ENCODE measurements around the gene SV2B. TPM values are rescaled to one million over a fixed set of nuclear protein-coding genes. Genes with fewer than 3 reads are reported as not detected.

Gene SV2B
- total RNA-seq, 1 experiment from 2014 or later, result 1.4 TPM

DNA sequence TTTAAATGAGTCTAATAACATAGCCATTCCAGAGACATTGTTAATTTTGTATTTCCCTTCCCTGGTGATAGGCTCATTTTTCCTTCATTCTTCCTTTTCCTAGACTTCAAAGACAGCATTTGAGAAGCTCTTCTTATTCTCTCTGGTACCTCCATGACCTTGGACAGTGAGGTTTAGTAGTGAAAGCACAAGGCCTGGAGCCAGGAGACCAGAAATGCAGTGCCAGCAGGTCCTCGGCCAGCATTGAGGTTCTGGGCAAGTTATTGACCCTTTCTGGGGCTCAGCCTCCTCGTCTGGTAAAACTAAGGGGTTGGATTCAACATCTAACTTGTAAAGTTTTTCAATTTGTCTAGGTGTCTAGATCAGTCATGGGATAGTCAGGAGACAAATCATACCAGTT lies 146.9 kb downstream of the SV2B start:
- Mint-ChIP-seq H3K36me3 (no peaks in the 10 kb centered on the region), H3K27ac (no peak overlapping the region), H3K9me3 (no peaks in the 10 kb centered on the region), H3K4me3 (no peak overlapping the region), H3K27me3 (ENCODE audit: low read depth) (peaks cover 4% of the 10 kb centered on the region; the same call in 1 of the 2 replicates), H3K4me1 (peaks cover 4% of the 10 kb centered on the region; the same call in 1 of the 2 replicates)
- ATAC-seq, result no peak
- ChIA-PET CTCF (interaction anchor here (0.5 to 4.4 kb wide), 48 partner anchors 8 to 987 kb away, joined by 3 to 33 read pairs (median 6); partner anchors contain the start of genes PRC1, RCCD1, SV2B and UNC45A), POLR2A (no interaction called here)
- no peak for DNase-seq (ENCODE audit: low spot score)
- TF ChIP-seq, protein P1, sequence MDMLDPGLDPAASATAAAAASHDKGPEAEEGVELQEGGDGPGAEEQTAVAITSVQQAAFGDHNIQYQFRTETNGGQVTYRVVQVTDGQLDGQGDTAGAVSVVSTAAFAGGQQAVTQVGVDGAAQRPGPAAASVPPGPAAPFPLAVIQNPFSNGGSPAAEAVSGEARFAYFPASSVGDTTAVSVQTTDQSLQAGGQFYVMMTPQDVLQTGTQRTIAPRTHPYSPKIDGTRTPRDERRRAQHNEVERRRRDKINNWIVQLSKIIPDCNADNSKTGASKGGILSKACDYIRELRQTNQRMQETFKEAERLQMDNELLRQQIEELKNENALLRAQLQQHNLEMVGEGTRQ (CRISPR knock-in tag; IDR thresholded peaks at IDR 0.05), result no peak
- TF ChIP-seq, protein P2, sequence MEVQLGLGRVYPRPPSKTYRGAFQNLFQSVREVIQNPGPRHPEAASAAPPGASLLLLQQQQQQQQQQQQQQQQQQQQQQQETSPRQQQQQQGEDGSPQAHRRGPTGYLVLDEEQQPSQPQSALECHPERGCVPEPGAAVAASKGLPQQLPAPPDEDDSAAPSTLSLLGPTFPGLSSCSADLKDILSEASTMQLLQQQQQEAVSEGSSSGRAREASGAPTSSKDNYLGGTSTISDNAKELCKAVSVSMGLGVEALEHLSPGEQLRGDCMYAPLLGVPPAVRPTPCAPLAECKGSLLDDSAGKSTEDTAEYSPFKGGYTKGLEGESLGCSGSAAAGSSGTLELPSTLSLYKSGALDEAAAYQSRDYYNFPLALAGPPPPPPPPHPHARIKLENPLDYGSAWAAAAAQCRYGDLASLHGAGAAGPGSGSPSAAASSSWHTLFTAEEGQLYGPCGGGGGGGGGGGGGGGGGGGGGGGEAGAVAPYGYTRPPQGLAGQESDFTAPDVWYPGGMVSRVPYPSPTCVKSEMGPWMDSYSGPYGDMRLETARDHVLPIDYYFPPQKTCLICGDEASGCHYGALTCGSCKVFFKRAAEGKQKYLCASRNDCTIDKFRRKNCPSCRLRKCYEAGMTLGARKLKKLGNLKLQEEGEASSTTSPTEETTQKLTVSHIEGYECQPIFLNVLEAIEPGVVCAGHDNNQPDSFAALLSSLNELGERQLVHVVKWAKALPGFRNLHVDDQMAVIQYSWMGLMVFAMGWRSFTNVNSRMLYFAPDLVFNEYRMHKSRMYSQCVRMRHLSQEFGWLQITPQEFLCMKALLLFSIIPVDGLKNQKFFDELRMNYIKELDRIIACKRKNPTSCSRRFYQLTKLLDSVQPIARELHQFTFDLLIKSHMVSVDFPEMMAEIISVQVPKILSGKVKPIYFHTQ (CRISPR knock-in tag; IDR thresholded peaks at IDR 0.05), result no peak

DNA sequence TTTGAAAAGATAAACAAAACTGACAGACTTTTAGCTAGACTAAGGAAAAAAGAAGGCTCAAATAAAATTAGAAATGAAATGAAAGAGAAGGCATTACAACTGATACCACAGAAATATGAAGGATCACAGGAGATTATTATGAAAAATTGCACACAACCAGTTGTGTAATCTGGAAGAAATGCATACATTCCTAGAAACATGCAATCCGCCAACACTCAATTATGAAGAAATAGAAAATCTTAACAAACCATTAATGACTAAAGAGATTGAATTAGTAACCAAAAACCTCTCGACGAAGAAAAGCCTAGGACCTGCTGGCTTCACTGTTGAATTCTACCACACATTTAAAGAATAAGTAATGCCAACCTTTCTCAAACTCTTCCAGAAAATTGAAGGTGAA lies 149.5 kb downstream of the SV2B start:
- Mint-ChIP-seq H3K27me3 (ENCODE audit: low read depth) (no peaks in the 10 kb centered on the region; the same call in 1 of the 2 replicates), H3K9me3 (peaks cover 2% of the 10 kb centered on the region), H3K4me3 (no peak overlapping the region), H3K4me1 (peaks cover 4% of the 10 kb centered on the region; the same call in 1 of the 2 replicates), H3K27ac (no peak overlapping the region), H3K36me3 (no peaks in the 10 kb centered on the region)
- ChIA-PET CTCF (no interaction called here), POLR2A (no interaction called here)
- DNase-seq (ENCODE audit: low spot score) (no peak), ATAC-seq (no peak)
- TF ChIP-seq, protein P3, sequence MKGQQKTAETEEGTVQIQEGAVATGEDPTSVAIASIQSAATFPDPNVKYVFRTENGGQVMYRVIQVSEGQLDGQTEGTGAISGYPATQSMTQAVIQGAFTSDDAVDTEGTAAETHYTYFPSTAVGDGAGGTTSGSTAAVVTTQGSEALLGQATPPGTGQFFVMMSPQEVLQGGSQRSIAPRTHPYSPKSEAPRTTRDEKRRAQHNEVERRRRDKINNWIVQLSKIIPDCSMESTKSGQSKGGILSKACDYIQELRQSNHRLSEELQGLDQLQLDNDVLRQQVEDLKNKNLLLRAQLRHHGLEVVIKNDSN (CRISPR knock-in tag; IDR thresholded peaks at IDR 0.05), result no peak
- TF ChIP-seq, protein P4, sequence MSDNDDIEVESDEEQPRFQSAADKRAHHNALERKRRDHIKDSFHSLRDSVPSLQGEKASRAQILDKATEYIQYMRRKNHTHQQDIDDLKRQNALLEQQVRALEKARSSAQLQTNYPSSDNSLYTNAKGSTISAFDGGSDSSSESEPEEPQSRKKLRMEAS (CRISPR knock-in tag; IDR thresholded peaks at IDR 0.05), result no peak
- TF ChIP-seq SMAD3 (CRISPR knock-in tag; IDR thresholded peaks at IDR 0.05; ENCODE audit: borderline replicate concordance), result no peak
- TF ChIP-seq NFE2L1 (CRISPR knock-in tag; IDR thresholded peaks at IDR 0.05), result no peak
- TF ChIP-seq TEAD4 (CRISPR knock-in tag; IDR thresholded peaks at IDR 0.05), result no peak
- TF ChIP-seq, protein P5, sequence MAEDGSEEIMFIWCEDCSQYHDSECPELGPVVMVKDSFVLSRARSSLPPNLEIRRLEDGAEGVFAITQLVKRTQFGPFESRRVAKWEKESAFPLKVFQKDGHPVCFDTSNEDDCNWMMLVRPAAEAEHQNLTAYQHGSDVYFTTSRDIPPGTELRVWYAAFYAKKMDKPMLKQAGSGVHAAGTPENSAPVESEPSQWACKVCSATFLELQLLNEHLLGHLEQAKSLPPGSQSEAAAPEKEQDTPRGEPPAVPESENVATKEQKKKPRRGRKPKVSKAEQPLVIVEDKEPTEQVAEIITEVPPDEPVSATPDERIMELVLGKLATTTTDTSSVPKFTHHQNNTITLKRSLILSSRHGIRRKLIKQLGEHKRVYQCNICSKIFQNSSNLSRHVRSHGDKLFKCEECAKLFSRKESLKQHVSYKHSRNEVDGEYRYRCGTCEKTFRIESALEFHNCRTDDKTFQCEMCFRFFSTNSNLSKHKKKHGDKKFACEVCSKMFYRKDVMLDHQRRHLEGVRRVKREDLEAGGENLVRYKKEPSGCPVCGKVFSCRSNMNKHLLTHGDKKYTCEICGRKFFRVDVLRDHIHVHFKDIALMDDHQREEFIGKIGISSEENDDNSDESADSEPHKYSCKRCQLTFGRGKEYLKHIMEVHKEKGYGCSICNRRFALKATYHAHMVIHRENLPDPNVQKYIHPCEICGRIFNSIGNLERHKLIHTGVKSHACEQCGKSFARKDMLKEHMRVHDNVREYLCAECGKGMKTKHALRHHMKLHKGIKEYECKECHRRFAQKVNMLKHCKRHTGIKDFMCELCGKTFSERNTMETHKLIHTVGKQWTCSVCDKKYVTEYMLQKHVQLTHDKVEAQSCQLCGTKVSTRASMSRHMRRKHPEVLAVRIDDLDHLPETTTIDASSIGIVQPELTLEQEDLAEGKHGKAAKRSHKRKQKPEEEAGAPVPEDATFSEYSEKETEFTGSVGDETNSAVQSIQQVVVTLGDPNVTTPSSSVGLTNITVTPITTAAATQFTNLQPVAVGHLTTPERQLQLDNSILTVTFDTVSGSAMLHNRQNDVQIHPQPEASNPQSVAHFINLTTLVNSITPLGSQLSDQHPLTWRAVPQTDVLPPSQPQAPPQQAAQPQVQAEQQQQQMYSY (CRISPR knock-in tag; IDR thresholded peaks at IDR 0.05), result no peak
- no peak for TF ChIP-seq KAT7 (CRISPR knock-in tag; IDR thresholded peaks at IDR 0.05; ENCODE audit: borderline replicate concordance)
- no peak for TF ChIP-seq GABPB1 (CRISPR knock-in tag; IDR thresholded peaks at IDR 0.05)
- TF ChIP-seq JUN (CRISPR knock-in tag; IDR thresholded peaks at IDR 0.05), result no peak
- no peak for TF ChIP-seq MYBL2 (CRISPR knock-in tag; IDR thresholded peaks at IDR 0.05)
- TF ChIP-seq ZNF232 (CRISPR knock-in tag; IDR thresholded peaks at IDR 0.05), result no peak
- TF ChIP-seq NR3C1 (CRISPR knock-in tag; conservative IDR thresholded peaks at IDR 0.05; ENCODE audit: low read depth), result no peak
- TF ChIP-seq TCF7 (CRISPR knock-in tag; IDR thresholded peaks at IDR 0.05; ENCODE audit: low read depth), result no peak
- TF ChIP-seq ZNF671 (CRISPR knock-in tag; IDR thresholded peaks at IDR 0.05), result no peak
- TF ChIP-seq NFATC4 (CRISPR knock-in tag; IDR thresholded peaks at IDR 0.05), result no peak
- TF ChIP-seq, protein P2 (CRISPR knock-in tag; IDR thresholded peaks at IDR 0.05), result no peak
- TF ChIP-seq, protein P6, sequence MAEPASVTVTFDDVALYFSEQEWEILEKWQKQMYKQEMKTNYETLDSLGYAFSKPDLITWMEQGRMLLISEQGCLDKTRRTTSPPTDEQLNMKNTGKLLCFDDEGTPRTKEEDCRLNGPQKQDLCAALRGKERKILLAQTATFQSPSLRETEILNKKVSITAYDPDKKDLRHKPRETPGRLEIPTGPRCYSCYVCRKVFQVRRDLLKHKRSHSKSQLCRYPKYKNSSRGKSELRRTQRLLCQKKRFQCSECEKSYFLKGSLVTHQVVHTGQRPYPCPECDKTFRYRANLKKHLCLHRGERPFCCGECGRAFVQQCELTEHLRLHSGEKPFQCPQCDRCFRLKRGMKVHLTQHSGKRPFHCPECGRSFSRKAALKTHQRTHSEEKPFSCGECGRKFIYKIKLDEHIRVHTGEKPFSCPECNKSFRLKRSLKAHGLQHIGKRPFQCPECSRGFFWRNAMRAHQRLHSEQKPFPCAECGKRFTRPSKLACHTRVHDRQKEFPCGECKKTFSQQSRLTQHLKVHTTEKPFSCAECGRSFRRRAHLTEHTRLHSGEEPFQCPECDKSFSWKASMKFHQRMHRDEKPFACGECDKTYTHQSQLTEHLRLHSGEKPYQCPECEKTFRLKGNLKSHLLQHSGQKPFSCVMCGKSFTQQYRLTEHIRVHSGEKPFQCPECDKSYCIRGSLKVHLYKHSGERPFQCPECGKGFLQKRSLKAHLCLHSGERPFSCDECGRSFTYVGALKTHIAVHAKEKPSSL (CRISPR knock-in tag; conservative IDR thresholded peaks at IDR 0.05), result no peak
- TF ChIP-seq, protein P7, sequence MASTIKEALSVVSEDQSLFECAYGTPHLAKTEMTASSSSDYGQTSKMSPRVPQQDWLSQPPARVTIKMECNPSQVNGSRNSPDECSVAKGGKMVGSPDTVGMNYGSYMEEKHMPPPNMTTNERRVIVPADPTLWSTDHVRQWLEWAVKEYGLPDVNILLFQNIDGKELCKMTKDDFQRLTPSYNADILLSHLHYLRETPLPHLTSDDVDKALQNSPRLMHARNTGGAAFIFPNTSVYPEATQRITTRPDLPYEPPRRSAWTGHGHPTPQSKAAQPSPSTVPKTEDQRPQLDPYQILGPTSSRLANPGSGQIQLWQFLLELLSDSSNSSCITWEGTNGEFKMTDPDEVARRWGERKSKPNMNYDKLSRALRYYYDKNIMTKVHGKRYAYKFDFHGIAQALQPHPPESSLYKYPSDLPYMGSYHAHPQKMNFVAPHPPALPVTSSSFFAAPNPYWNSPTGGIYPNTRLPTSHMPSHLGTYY (CRISPR knock-in tag; IDR thresholded peaks at IDR 0.05), result no peak

Measured in WTC11 (cell line).